AG08396 (cell line): Measurements from ENCODE around the gene ASMTL.
"Not testable (repeated sequence)": the region's sequence is repeated elsewhere in the genome, so short reads cannot be mapped to it uniquely, and the experiment has no call there.

Experiments
- DNase-seq: peaks from one replicate; pipeline ENCODE4 v3.0.0; 2012; ENCODE audit warnings: low spot score, mixed read lengths

Gene ASMTL

GRCh38 chrX:1433646-1434357 is 18.9 kb downstream of the ASMTL start:
- DNase-seq: no peak

GRCh38 chrX:1430451-1430850 is 22.3 kb downstream of the ASMTL start:
- no peak for DNase-seq

GRCh38 chrX:1427756-1428155 is 25.0 kb downstream of the ASMTL start:
- DNase-seq: no peak

GRCh38 chrX:1426321-1426720 is 26.4 kb downstream of the ASMTL start:
- DNase-seq: not testable (repeated sequence)

- DNase-seq: no peak
Observed at GRCh38 chrX:1425381-1425780, 27.3 kb downstream of the ASMTL start.

- DNase-seq: no peak
Observed at GRCh38 chrX:1424147-1424851, 28.4 kb downstream of the ASMTL start.

- DNase-seq: no peak
Observed at GRCh38 chrX:1423215-1423614, 29.5 kb downstream of the ASMTL start.

- DNase-seq: no peak
Observed at GRCh38 chrX:1422135-1422465, 30.6 kb downstream of the ASMTL start.

- DNase-seq: no peak
Observed at GRCh38 chrX:1421433-1422134, 31.1 kb downstream of the ASMTL start.

- no peak for DNase-seq
Observed at GRCh38 chrX:1420371-1420770, 32.3 kb downstream of the ASMTL start.

- no peak for DNase-seq
Observed at GRCh38 chrX:1419545-1420355, 33.0 kb downstream of the ASMTL start.

- DNase-seq: no peak
Observed at GRCh38 chrX:1418901-1419544, 33.7 kb downstream of the ASMTL start.

- no peak for DNase-seq
Observed at GRCh38 chrX:1417921-1418771, 34.6 kb downstream of the ASMTL start.

GRCh38 chrX:1416965-1417760 is 35.5 kb downstream of the ASMTL start:
- no peak for DNase-seq

GRCh38 chrX:1416327-1416784 is 36.4 kb downstream of the ASMTL start:
- no peak for DNase-seq

- DNase-seq: no peak
Observed at GRCh38 chrX:1412551-1413161, 40.1 kb downstream of the ASMTL start.

GRCh38 chrX:1411326-1411725 is 41.4 kb downstream of the ASMTL start:
- no peak for DNase-seq

GRCh38 chrX:1407035-1407434 is 45.7 kb downstream of the ASMTL start:
- no peak for DNase-seq

- DNase-seq: not testable (repeated sequence)
Observed at GRCh38 chrX:1405769-1406168, 46.9 kb downstream of the ASMTL start.
